Effector memory CD8-positive, alpha-beta T cell (primary cell): Measurements from ENCODE around the gene NOL3.

Experiments used
- ATAC-seq: fragments of 150-1000 bp; cut with Tn5 transposase; replicated peaks from 2 replicates; pipeline ENCODE4 v1.10.0; 2021; ENCODE audit warnings: mild to moderate bottlenecking, moderate library complexity
- DNase-seq, 3 experiments: peaks; one replicate each; pipeline ENCODE4 v3.0.0; 2021
- H3K27ac Mint-ChIP-seq, 2 donors: one replicate each; pipeline ENCODE4 v1.8.0; 2022; ENCODE audit warnings: mild to moderate bottlenecking in 2 of 2, mixed read lengths in 2 of 2, moderate library complexity in 2 of 2
- H3K27me3 Mint-ChIP-seq, 2 donors: one replicate each; pipeline ENCODE4 v1.8.0; 2022; ENCODE audit warnings: mixed read lengths in 2 of 2
- H3K36me3 Mint-ChIP-seq: one replicate; pipeline ENCODE4 v1.8.0; 2022; ENCODE audit warnings: mild to moderate bottlenecking, moderate library complexity, mixed read lengths; ENCODE audit not compliant: insufficient read depth
- H3K4me1 Mint-ChIP-seq, 2 donors: one replicate each; pipeline ENCODE4 v1.8.0; 2022; ENCODE audit warnings: low read depth in 2 of 2, mixed read lengths in 2 of 2
- H3K4me3 Mint-ChIP-seq, 2 donors: one replicate each; pipeline ENCODE4 v1.8.0; 2022; ENCODE audit warnings: mild to moderate bottlenecking in 2 of 2, mixed read lengths in 2 of 2, moderate library complexity in 2 of 2
- H3K9me3 Mint-ChIP-seq, 2 donors: one replicate each; pipeline ENCODE4 v1.8.0; 2022; ENCODE audit warnings: mixed read lengths in 2 of 2

Gene NOL3

GRCh38 chr16:67158637-67159600 is 11.4 kb upstream of the NOL3 start:
- Mint-ChIP-seq H3K9me3 (no peaks in the 10 kb centered on the region), H3K36me3 (peaks cover 48% of the 10 kb centered on the region), H3K4me1 (peaks cover 38 to 47% of the 10 kb centered on the region in 2 donors), H3K27me3 (peaks cover 4 to 19% of the 10 kb centered on the region in 2 donors), H3K4me3 (peak overlapping the region; percentile 79 to 87), H3K27ac (peak overlapping the region; percentile 97 to 98)
- ATAC-seq (peak; percentile 51), DNase-seq (peak; percentile 67 to 74 (median 73))

GRCh38 chr16:67161595-67162058 is 8.7 kb upstream of the NOL3 start:
- peaks cover 39% of the 10 kb centered on the region for H3K36me3 Mint-ChIP-seq
- H3K9me3 Mint-ChIP-seq: no peaks in the 10 kb centered on the region
- DNase-seq (no peak), ATAC-seq (no peak)
- H3K4me1 Mint-ChIP-seq: peaks cover 26 to 43% of the 10 kb centered on the region in 2 donors
- H3K27me3 Mint-ChIP-seq: peaks cover 18 to 40% of the 10 kb centered on the region in 2 donors
- peak overlapping the region in 1 of 2 donors; percentile 79 for H3K4me3 Mint-ChIP-seq
- H3K27ac Mint-ChIP-seq: no peak overlapping the region

- Mint-ChIP-seq H3K36me3 (peaks cover 36% of the 10 kb centered on the region), H3K27ac (no peak overlapping the region), H3K9me3 (no peaks in the 10 kb centered on the region), H3K4me1 (peaks cover 17 to 35% of the 10 kb centered on the region in 2 donors), H3K4me3 (peak overlapping the region in 1 of 2 donors; percentile 34), H3K27me3 (peaks cover 22 to 50% of the 10 kb centered on the region in 2 donors)
- DNase-seq: no peak
- ATAC-seq: no peak
Measured at GRCh38 chr16:67162506-67163163, 7.7 kb upstream of the NOL3 start.

- ATAC-seq (peak; percentile 1), DNase-seq (peak in 1 of 3 experiments; percentile 34)
- Mint-ChIP-seq H3K36me3 (peaks cover 31% of the 10 kb centered on the region), H3K27ac (no peak overlapping the region), H3K4me3 (peak overlapping the region; percentile 54 to 65), H3K9me3 (no peaks in the 10 kb centered on the region), H3K27me3 (peaks cover 27 to 58% of the 10 kb centered on the region in 2 donors), H3K4me1 (peaks cover 10 to 28% of the 10 kb centered on the region in 2 donors)
Measured at GRCh38 chr16:67163164-67163998, 7.0 kb upstream of the NOL3 start.

- H3K36me3 Mint-ChIP-seq: peaks cover 27% of the 10 kb centered on the region
- H3K27me3 Mint-ChIP-seq: peaks cover 30 to 65% of the 10 kb centered on the region in 2 donors
- H3K27ac Mint-ChIP-seq: peak overlapping the region in 1 of 2 donors; percentile 17
- ATAC-seq (no peak), DNase-seq (no peak)
- H3K4me3 Mint-ChIP-seq: peak overlapping the region; percentile 54 to 65
- H3K4me1 Mint-ChIP-seq: peaks cover 3 to 21% of the 10 kb centered on the region in 2 donors
- no peaks in the 10 kb centered on the region for H3K9me3 Mint-ChIP-seq
Measured at GRCh38 chr16:67163999-67164558, 6.3 kb upstream of the NOL3 start.

GRCh38 chr16:67164599-67165061 is 5.7 kb upstream of the NOL3 start, which contains the start of gene HSF4:
Gene HSF4, plus strand, starts transcription at chr16:67164745. Its CDS starts 67 bp downstream, at chr16:67164812.
- peak within 1 kb of the TSS; percentile 54 to 65 for H3K4me3 Mint-ChIP-seq
- peaks cover 4 to 20% of the 10 kb centered on the region in 2 donors for H3K4me1 Mint-ChIP-seq
- H3K27me3 Mint-ChIP-seq: peaks cover 30 to 70% of the 10 kb centered on the region in 2 donors

GRCh38 chr16:67165121-67166078 is 4.9 kb upstream of the NOL3 start:
- no peak for ATAC-seq
- Mint-ChIP-seq H3K27ac (no peak overlapping the region), H3K4me1 (peaks cover 10 to 24% of the 10 kb centered on the region in 2 donors), H3K9me3 (no peaks in the 10 kb centered on the region), H3K4me3 (peak overlapping the region; percentile 37 to 43), H3K27me3 (peaks cover 36 to 77% of the 10 kb centered on the region in 2 donors), H3K36me3 (peaks cover 19% of the 10 kb centered on the region)
- DNase-seq: no peak

More at GRCh38 chr16:67164599-67165061, 5.7 kb upstream of the NOL3 start, which contains the start of gene HSF4:
- DNase-seq (no peak), ATAC-seq (no peak)
- no peaks in the 10 kb centered on the region for H3K9me3 Mint-ChIP-seq
- H3K36me3 Mint-ChIP-seq: peaks cover 21% of the 10 kb centered on the region
- H3K27ac Mint-ChIP-seq: peak within 1 kb of the TSS in 1 of 2 donors; percentile 17

GRCh38 chr16:67166110-67166547 is 4.2 kb upstream of the NOL3 start:
- no peaks in the 10 kb centered on the region for H3K9me3 Mint-ChIP-seq
- no peak for DNase-seq
- H3K27ac Mint-ChIP-seq: no peak overlapping the region
- no peak overlapping the region for H3K4me3 Mint-ChIP-seq
- H3K4me1 Mint-ChIP-seq: peaks cover 7 to 20% of the 10 kb centered on the region in 2 donors
- peaks cover 12% of the 10 kb centered on the region for H3K36me3 Mint-ChIP-seq
- ATAC-seq: no peak
- peaks cover 36 to 76% of the 10 kb centered on the region in 2 donors for H3K27me3 Mint-ChIP-seq

- H3K27me3 Mint-ChIP-seq: peaks cover 36 to 76% of the 10 kb centered on the region in 2 donors
- ATAC-seq (no peak), DNase-seq (no peak)
- peak overlapping the region in 1 of 2 donors; percentile 29 for H3K4me3 Mint-ChIP-seq
- H3K9me3 Mint-ChIP-seq: no peaks in the 10 kb centered on the region
- H3K4me1 Mint-ChIP-seq: peaks cover 9 to 21% of the 10 kb centered on the region in 2 donors
- no peak overlapping the region for H3K27ac Mint-ChIP-seq
- H3K36me3 Mint-ChIP-seq: peaks cover 10% of the 10 kb centered on the region
Measured at GRCh38 chr16:67166598-67167168, 3.7 kb upstream of the NOL3 start.

- peaks cover 13 to 23% of the 10 kb centered on the region in 2 donors for H3K4me1 Mint-ChIP-seq
- H3K4me3 Mint-ChIP-seq: no peak overlapping the region
- ATAC-seq: no peak
- H3K27me3 Mint-ChIP-seq: peaks cover 36 to 71% of the 10 kb centered on the region in 2 donors
- H3K9me3 Mint-ChIP-seq: no peaks in the 10 kb centered on the region
- no peak for DNase-seq
- no peak overlapping the region for H3K27ac Mint-ChIP-seq
- peaks cover 5% of the 10 kb centered on the region for H3K36me3 Mint-ChIP-seq
Measured at GRCh38 chr16:67167588-67167987, 2.8 kb upstream of the NOL3 start.

- Mint-ChIP-seq H3K9me3 (no peaks in the 10 kb centered on the region), H3K27ac (no peak overlapping the region), H3K4me3 (no peak overlapping the region), H3K27me3 (peaks cover 36 to 71% of the 10 kb centered on the region in 2 donors), H3K4me1 (peaks cover 25 to 31% of the 10 kb centered on the region in 2 donors), H3K36me3 (peaks cover 5% of the 10 kb centered on the region)
- ATAC-seq (no peak), DNase-seq (no peak)
Measured at GRCh38 chr16:67169011-67169451, 1.3 kb upstream of the NOL3 start.
